ENCODE measurements around the gene KSR1. TPM values are rescaled to one million over a fixed set of nuclear protein-coding genes. Genes with fewer than 3 reads are reported as not detected.

The KSR1 gene
- total RNA-seq, 2 experiments from 2014 or later, result 19.4 to 25.3 TPM

DNA sequence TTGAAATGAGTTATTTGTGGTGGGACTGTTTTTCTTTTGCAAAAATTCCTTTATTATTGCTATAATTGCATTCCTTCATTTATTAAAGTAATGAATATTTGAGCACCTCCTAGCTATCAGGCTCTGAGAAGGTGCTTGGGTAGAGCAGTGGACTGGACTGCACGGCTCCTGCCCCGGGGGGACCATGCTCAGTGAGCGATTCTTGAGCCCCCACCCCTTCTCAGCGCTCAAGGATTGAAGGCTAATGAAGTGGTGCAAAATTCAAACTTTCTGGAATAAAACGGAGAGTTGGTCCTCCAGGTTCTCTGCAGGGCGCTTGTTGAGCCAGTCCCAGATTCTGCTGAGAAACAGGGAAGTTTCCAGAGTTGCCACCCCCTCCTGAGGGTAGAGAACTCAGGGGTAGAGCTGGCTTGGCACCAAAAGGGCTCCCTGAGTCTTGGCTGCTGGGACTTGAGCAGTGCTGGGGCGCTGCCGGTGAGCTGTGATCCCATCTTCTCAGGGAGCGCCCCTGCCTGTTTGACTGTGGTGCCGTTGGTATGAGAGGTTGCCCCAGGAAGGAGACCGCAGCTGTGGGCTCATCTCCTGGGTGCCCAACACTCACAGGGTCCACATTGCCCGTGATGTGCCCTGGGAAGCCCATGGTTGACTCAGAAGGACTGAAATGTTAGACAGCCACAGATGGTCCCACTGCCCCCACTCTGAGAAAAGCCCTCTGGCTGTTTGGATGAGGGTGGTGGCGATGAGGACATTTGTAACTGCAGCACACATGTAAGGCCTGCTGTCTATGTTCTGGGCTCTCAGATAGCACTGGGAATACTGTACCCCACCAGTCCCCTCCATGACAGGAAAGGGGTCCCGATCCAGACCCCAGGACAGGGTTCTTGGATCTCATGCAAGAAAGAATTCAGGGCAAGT, 20.0 kb downstream of the KSR1 start:
- ChIA-PET POLR2A (interaction anchor here (1.5 kb wide), 1 partner anchor 20 kb away, joined by 3 read pairs; the partner anchor contains the start of gene KSR1), CTCF (interaction anchor here (1.1 kb wide), 1 partner anchor 20 kb away, joined by 3 read pairs; the partner anchor contains the start of gene KSR1)
- H3K4me3 Mint-ChIP-seq, result no peak overlapping the region
- H3K27me3 Mint-ChIP-seq, result no peaks in the 10 kb centered on the region
- no peaks in the 10 kb centered on the region for H3K27me3 ChIP-seq (ENCODE audit: control insufficient read depth in 1 of 2, insufficient read depth in 2 of 2, low read length in 2 of 2)
- no peaks in the 10 kb centered on the region for H3K36me3 Mint-ChIP-seq (ENCODE audit: low read depth)
- H3K4me1 Mint-ChIP-seq (ENCODE audit: low read depth), result peaks cover 70% of the 10 kb centered on the region
- H3K36me3 ChIP-seq (ENCODE audit: insufficient read depth, low read length), result no peaks in the 10 kb centered on the region
- H3K27ac ChIP-seq (ENCODE audit: low read depth in 1 of 2, low read length in 2 of 2), result no peak overlapping the region
- peaks cover 80% of the 10 kb centered on the region for H3K4me1 ChIP-seq (ENCODE audit: insufficient read depth, low read length)
- intact Hi-C loops (cut with DNase I, micrococcal nuclease), result no loop called here
- no peaks in the 10 kb centered on the region for H3K9me3 Mint-ChIP-seq
- TF ChIP-seq, protein P1, sequence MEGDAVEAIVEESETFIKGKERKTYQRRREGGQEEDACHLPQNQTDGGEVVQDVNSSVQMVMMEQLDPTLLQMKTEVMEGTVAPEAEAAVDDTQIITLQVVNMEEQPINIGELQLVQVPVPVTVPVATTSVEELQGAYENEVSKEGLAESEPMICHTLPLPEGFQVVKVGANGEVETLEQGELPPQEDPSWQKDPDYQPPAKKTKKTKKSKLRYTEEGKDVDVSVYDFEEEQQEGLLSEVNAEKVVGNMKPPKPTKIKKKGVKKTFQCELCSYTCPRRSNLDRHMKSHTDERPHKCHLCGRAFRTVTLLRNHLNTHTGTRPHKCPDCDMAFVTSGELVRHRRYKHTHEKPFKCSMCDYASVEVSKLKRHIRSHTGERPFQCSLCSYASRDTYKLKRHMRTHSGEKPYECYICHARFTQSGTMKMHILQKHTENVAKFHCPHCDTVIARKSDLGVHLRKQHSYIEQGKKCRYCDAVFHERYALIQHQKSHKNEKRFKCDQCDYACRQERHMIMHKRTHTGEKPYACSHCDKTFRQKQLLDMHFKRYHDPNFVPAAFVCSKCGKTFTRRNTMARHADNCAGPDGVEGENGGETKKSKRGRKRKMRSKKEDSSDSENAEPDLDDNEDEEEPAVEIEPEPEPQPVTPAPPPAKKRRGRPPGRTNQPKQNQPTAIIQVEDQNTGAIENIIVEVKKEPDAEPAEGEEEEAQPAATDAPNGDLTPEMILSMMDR (IDR thresholded peaks at IDR 0.05), result no peak
- H3K27ac Mint-ChIP-seq, result no peak overlapping the region
- DNase-seq (no peak), ATAC-seq (ENCODE audit: poor library complexity) (no peak)
- H3K9me3 ChIP-seq (ENCODE audit: control insufficient read depth in 1 of 2, insufficient read depth in 1 of 2, low read length in 2 of 2), result no peaks in the 10 kb centered on the region
- H3K4me3 ChIP-seq (ENCODE audit: low read length), result no peak overlapping the region

DNA sequence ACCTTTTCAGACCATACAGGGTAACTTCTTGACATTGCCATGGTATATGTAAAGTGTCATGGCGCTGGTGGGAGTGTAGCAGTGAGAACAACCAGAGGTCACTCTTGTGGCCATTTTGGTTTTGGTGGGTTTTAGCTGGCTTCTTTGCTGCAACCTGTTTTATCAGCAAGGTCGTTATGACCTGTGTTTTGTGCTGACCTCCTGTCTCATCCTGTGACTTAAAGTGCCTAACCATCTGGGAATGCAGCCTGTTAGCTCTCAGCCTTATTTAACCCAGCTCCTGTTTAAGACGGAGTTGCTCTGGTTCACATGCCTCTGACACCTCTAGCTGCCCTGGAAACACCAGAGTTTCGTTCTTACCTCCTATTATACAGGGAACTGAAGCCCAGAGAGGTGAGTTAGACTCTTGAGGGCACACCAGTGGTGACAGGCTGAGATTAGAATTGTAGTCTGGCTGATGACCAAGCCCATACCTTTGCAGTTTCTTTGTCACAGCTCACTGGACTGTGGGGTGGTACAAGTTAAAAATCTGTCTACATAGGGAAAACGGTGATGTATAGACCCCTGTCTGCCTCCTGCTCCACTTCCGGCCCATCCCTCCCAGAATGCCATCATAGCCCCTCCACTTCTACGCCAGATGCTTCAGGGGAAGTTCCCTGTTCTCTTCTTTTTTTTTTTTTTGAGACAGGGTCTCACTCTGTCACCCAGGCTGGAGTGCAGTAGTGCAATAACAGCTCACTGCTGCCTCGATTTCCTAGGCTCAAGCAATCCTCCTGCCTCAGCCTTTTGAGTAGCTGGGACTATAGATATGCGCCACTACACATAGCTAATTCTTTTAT, 21.0 kb downstream of the KSR1 start:
- H3K27ac Mint-ChIP-seq, result no peak overlapping the region
- no peak overlapping the region for H3K4me3 Mint-ChIP-seq
- no peaks in the 10 kb centered on the region for H3K9me3 Mint-ChIP-seq
- Histone ChIP-seq H3K4me3 (ENCODE audit: low read length) (no peak overlapping the region), H3K27ac (ENCODE audit: low read depth in 1 of 2, low read length in 2 of 2) (no peak overlapping the region), H3K36me3 (ENCODE audit: insufficient read depth, low read length) (no peaks in the 10 kb centered on the region), H3K27me3 (ENCODE audit: control insufficient read depth in 1 of 2, insufficient read depth in 2 of 2, low read length in 2 of 2) (no peaks in the 10 kb centered on the region), H3K9me3 (ENCODE audit: control insufficient read depth in 1 of 2, insufficient read depth in 1 of 2, low read length in 2 of 2) (no peaks in the 10 kb centered on the region), H3K4me1 (ENCODE audit: insufficient read depth, low read length) (peaks cover 79% of the 10 kb centered on the region)
- no peaks in the 10 kb centered on the region for H3K36me3 Mint-ChIP-seq (ENCODE audit: low read depth)
- ATAC-seq (ENCODE audit: poor library complexity), result no peak
- peaks cover 70% of the 10 kb centered on the region for H3K4me1 Mint-ChIP-seq (ENCODE audit: low read depth)
- intact Hi-C loops (cut with DNase I, micrococcal nuclease), result no loop called here
- DNase-seq, result no peak
- ChIA-PET POLR2A (no interaction called here), CTCF (no interaction called here)
- H3K27me3 Mint-ChIP-seq, result no peaks in the 10 kb centered on the region
- TF ChIP-seq, protein P1 (IDR thresholded peaks at IDR 0.05), result no peak

DNA sequence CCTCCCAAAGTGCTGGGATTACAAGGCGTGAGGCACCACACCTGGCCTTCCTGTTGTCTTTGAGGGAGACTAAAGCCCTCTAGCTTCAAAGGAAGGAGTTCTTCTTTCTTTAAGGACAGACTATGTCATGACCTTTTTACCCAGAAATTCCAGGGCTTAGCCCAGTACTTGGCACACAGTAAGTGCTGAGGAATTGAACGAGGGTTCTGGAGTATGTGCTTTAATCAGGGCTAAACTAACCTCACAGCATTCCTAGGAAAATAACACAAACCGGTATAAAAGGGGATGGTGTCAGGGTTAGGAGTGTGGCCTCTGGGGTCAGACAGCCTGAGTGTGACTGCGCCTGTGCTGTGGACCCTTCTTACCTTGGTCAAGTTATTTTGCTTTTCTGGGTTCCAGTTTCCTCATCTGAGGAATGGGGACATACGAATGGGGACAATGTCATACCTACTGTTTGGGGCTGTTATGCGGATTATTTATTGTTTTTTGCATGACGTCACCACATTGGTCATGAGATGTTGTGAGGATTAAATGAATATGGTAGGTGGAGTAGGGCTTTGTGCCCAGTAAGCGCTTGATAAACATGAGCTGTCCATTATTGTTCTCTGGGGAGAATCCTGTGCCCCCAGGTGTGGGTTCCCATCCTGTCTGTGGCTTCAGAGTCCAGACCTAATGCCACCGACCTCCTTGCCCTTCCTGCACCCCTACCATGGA, 21.9 kb downstream of the KSR1 start:
- ChIA-PET CTCF (no interaction called here), POLR2A (no interaction called here)
- Histone ChIP-seq H3K9me3 (ENCODE audit: control insufficient read depth in 1 of 2, insufficient read depth in 1 of 2, low read length in 2 of 2) (no peaks in the 10 kb centered on the region), H3K4me1 (ENCODE audit: insufficient read depth, low read length) (peaks cover 70% of the 10 kb centered on the region), H3K36me3 (ENCODE audit: insufficient read depth, low read length) (no peaks in the 10 kb centered on the region), H3K27ac (ENCODE audit: low read depth in 1 of 2, low read length in 2 of 2) (no peak overlapping the region), H3K27me3 (ENCODE audit: control insufficient read depth in 1 of 2, insufficient read depth in 2 of 2, low read length in 2 of 2) (no peaks in the 10 kb centered on the region), H3K4me3 (ENCODE audit: low read length) (no peak overlapping the region)
- Mint-ChIP-seq H3K9me3 (no peaks in the 10 kb centered on the region), H3K27ac (no peak overlapping the region), H3K27me3 (no peaks in the 10 kb centered on the region), H3K4me1 (ENCODE audit: low read depth) (peaks cover 72% of the 10 kb centered on the region), H3K36me3 (ENCODE audit: low read depth) (no peaks in the 10 kb centered on the region), H3K4me3 (no peak overlapping the region)
- intact Hi-C loops (cut with DNase I, micrococcal nuclease), result no loop called here
- TF ChIP-seq, protein P1 (IDR thresholded peaks at IDR 0.05), result no peak
- no peak for DNase-seq
- no peak for ATAC-seq (ENCODE audit: poor library complexity)
